ENCODE data around the gene SF3B2. TPM values are rescaled to one million over a fixed set of nuclear protein-coding genes. Genes with fewer than 3 reads are reported as not detected.

SF3B2 gene
- total and polyA plus RNA-seq, 9 of the 15 experiments (the other 6 are each of a cell fraction or from before 2014, with no cell fraction given) = 58.3 to 248 (median 157) TPM

DNA sequence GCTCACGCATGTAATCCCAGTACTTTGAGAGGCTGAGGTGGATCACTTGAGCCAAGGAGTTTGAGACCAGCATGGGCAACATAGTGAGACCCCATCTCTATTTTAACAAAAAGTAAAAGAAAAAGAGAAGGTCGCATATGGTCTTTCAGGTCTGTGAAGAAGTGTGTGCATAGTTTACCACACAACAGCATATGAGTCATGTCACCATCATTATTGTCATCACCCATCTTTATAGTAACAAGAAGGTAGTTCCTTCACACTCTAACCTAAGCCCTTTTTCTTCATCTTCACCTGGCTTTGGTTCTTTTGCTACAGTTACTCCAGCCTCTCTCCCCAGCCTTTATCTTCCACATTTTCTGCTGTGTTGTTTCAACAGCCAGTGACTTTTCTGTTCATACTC is 57.1 kb downstream of the SF3B2 start:
- no peak overlapping the region for H3K9ac ChIP-seq (ENCODE audit: insufficient read depth in 1 of 2, low read depth in 2 of 2, low read length in 2 of 2)
- no peak overlapping the region for H3K27ac ChIP-seq (ENCODE audit: extremely low read depth, low read depth, low read length)
- no TSS peak for BruUV-seq (replicated peaks)
- no peaks in the 10 kb centered on the region for H3K9me1 ChIP-seq (ENCODE audit: control insufficient read depth, insufficient read depth, low read length)
- H4K20me1 ChIP-seq (replicated peaks; ENCODE audit: control insufficient read depth, insufficient read depth, low read length) = no peaks in the 10 kb centered on the region; the same call in 1 of the 2 replicates
- H2AFZ ChIP-seq (ENCODE audit: low read depth, low read length) = no peak overlapping the region
- peaks cover 9 to 14% of the 10 kb centered on the region in 2 experiments; a peak in 4 of 5 replicates for H3K4me1 ChIP-seq (replicated peaks in 1 of 2; ENCODE audit: control insufficient read depth in 2 of 2, insufficient read depth in 2 of 2, low read length in 2 of 2)
- no peaks in the 10 kb centered on the region for H3K27me3 ChIP-seq (ENCODE audit: control insufficient read depth in 2 of 2, insufficient read depth in 2 of 2, low read length in 2 of 2)
- ChIA-PET CTCF (ENCODE audit: low intra/inter-chr PET ratio) (no interaction called here), POLR2A (interaction anchor here (1.3 kb wide), 1 partner anchor 18 kb away, joined by 3 read pairs; no protein-coding TSS in a partner anchor)
- H3K4me2 ChIP-seq (ENCODE audit: insufficient read depth, low read length) = no peak overlapping the region
- TF ChIP-seq BDP1 (IDR thresholded peaks at IDR 0.05; ENCODE audit: insufficient read depth, insufficient read length) (no peak), CHD1 (IDR thresholded peaks at IDR 0.05; ENCODE audit: low read length) (no peak), TARDBP (IDR thresholded peaks at IDR 0.05) (no peak), C11orf30 (IDR thresholded peaks at IDR 0.05; ENCODE audit: low read depth) (no peak), PTTG1 (tag; IDR thresholded peaks at IDR 0.05; ENCODE audit: low read depth) (no peak), FOXJ3 (CRISPR knock-in tag; IDR thresholded peaks at IDR 0.05) (no peak)
- TF ChIP-seq, protein P1, sequence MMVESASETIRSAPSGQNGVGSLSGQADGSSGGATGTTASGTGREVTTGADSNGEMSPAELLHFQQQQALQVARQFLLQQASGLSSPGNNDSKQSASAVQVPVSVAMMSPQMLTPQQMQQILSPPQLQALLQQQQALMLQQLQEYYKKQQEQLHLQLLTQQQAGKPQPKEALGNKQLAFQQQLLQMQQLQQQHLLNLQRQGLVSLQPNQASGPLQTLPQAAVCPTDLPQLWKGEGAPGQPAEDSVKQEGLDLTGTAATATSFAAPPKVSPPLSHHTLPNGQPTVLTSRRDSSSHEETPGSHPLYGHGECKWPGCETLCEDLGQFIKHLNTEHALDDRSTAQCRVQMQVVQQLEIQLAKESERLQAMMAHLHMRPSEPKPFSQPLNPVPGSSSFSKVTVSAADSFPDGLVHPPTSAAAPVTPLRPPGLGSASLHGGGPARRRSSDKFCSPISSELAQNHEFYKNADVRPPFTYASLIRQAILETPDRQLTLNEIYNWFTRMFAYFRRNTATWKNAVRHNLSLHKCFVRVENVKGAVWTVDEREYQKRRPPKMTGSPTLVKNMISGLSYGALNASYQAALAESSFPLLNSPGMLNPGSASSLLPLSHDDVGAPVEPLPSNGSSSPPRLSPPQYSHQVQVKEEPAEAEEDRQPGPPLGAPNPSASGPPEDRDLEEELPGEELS (CRISPR knock-in tag; IDR thresholded peaks at IDR 0.05; ENCODE audit: borderline replicate concordance) = no peak
- TF ChIP-seq, protein P2, sequence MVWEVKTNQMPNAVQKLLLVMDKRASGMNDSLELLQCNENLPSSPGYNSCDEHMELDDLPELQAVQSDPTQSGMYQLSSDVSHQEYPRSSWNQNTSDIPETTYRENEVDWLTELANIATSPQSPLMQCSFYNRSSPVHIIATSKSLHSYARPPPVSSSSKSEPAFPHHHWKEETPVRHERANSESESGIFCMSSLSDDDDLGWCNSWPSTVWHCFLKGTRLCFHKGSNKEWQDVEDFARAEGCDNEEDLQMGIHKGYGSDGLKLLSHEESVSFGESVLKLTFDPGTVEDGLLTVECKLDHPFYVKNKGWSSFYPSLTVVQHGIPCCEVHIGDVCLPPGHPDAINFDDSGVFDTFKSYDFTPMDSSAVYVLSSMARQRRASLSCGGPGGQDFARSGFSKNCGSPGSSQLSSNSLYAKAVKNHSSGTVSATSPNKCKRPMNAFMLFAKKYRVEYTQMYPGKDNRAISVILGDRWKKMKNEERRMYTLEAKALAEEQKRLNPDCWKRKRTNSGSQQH (CRISPR knock-in tag; IDR thresholded peaks at IDR 0.05) = no peak
- TF ChIP-seq, protein P3, sequence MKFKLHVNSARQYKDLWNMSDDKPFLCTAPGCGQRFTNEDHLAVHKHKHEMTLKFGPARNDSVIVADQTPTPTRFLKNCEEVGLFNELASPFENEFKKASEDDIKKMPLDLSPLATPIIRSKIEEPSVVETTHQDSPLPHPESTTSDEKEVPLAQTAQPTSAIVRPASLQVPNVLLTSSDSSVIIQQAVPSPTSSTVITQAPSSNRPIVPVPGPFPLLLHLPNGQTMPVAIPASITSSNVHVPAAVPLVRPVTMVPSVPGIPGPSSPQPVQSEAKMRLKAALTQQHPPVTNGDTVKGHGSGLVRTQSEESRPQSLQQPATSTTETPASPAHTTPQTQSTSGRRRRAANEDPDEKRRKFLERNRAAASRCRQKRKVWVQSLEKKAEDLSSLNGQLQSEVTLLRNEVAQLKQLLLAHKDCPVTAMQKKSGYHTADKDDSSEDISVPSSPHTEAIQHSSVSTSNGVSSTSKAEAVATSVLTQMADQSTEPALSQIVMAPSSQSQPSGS (CRISPR knock-in tag; IDR thresholded peaks at IDR 0.05) = no peak
- no peaks in the 10 kb centered on the region for H3K9me3 ChIP-seq (replicated peaks; ENCODE audit: control insufficient read depth, insufficient read depth, low read depth, low read length)
- no peaks in the 10 kb centered on the region; the same call in 2 of the 3 replicates for H3K36me3 ChIP-seq (ENCODE audit: control insufficient read depth, insufficient read depth, low read length)
- DNase-seq (ENCODE audit: extremely low read depth in 1 of 4, low spot score in 3 of 4) (no peak), FAIRE-seq (no peak), ATAC-seq (no peak)
- H3K79me2 ChIP-seq (ENCODE audit: control insufficient read depth, insufficient read depth, low read length) = 0 out of 3 replicates have a peak, but pooled peaks cover 2% of the 10 kb centered on the region
- in situ Hi-C loops (cut with MboI) = no loop called here
- no peak overlapping the region for H3K4me3 ChIP-seq
- intact Hi-C loops (cut with micrococcal nuclease) = no loop called here
- 55% methylated on average over 2 of the region's 2 CpGs for WGBS (ENCODE audit: insufficient coverage, low coverage, missing lambda C conversion rate)

Data from K562 (cell line).